ENCODE results near the gene SPNS2.
A peak's percentile ranks its signal among the peaks of the same experiment; 100 is the strongest.

SPNS2 gene

DNA sequence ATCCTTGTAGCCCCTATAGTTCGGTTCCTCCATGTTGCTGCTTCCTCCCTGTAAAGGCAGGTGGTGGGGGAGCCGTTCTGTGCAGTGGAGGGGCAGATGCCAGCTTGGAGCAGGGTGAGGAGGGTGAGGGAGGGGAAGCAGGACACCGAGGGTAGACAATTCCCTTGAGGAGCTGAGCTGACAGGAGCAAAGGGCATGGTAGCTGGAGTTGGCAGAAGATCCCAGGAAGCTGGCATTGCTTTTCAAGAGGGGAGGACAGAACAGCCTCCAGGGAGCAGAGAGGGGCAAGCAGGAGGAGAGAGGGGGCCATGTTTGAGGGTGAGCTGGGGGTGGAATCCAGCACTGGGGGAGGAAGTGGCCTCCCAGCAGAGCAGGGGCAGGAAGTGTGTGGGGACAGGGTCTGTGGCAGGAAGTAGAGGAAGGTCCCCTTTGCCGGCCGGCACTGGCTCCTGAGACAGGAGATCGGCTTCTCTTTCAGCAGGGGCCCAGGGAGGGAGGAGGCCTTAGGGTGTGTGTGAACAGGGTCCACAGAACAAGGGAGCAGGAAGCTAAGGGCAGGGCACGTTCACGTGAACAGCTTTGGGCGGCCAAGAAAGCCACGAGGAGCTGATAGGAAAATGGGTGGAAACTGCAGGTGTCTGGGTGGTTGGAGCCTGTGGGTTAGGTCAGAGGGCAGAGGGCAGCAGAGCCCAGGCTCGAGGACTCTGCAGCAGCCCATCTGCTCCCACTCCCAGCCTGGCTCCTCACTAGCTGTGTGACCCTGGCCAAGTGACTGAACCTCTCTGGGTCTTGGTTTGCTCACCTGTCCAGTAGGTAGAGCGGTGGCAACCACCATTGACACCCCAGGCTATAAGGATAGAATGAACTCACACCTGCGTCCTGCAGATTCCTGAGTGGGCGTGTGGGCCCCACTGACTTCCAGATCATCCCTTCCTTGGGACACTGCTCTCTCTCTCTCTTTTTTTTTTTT, 17.5 kb upstream of the SPNS2 start:
- no peak for DNase-seq

DNA sequence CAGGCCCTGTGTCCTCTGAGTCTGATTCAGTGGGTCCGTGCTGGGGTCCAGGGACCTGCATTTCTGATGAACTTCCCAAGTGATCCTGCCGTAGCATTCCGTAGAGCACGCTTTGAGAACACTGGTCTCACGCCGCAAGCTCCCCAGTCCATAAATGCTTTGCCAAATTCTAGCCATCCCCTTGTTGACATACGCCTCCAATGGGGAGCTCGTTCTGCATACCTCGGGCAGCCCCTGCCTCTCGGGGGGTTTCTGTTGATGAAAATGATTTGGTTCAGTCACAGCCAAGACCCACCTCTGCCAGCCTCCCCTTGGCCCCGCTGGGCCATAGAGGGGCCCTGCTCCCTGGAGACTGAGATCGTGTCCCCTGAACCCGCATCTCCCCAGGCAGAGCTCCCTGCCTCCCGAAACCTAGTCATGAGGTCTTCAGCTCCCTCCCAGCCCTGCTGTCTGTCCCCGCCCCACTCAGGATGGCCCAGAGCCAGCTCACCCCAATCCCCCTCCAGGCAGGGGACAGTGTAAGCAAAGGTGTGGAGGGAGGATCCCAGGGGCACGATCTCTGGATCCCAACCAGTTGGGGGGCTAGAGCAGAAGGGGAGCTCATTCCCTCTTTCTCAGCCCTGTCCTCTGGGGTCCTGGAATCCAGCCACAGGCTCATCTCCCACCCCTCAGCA, 16.2 kb upstream of the SPNS2 start:
- DNase-seq: no peak

DNA sequence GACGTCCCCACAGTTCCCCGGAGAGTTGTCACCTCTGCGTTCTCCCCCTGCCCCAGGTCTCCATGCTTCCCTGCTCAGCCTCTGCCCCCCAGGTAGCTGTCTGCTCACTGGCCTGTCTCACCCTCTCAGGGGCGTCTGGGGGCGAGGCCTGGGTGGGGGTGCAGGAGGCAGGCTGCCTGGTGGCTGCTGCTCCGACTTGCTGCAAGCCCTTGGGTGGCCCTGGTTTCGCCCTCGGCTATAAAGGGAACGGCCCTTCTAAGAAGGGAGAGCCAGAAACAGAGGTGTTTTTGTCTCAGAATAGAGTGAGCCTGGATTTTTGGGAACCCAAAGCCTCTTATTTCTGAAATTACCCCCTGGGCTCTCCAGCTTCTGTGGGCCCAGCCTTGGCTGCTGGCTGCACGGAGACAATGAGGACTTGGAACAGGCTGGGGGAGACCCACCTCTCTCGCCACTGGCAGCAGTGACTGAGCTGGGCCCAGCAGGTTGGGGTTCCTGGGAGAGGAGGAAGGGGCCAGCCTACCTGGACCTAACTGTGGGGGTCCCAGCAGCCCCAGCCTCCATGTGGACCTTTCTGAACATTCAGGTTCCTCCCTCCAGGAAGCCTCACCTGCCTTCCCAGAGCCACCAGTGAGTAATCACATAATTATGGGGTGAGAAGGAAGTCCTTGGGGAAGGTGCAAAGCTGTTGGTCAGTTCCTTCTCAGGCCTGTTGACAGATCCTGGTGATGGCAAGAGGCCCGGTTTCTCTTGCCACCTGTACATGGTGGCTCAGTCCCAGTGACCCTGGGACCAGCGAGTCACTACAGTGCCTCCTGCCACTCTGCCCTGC, 15.5 kb upstream of the SPNS2 start:
- no peak for DNase-seq

DNA sequence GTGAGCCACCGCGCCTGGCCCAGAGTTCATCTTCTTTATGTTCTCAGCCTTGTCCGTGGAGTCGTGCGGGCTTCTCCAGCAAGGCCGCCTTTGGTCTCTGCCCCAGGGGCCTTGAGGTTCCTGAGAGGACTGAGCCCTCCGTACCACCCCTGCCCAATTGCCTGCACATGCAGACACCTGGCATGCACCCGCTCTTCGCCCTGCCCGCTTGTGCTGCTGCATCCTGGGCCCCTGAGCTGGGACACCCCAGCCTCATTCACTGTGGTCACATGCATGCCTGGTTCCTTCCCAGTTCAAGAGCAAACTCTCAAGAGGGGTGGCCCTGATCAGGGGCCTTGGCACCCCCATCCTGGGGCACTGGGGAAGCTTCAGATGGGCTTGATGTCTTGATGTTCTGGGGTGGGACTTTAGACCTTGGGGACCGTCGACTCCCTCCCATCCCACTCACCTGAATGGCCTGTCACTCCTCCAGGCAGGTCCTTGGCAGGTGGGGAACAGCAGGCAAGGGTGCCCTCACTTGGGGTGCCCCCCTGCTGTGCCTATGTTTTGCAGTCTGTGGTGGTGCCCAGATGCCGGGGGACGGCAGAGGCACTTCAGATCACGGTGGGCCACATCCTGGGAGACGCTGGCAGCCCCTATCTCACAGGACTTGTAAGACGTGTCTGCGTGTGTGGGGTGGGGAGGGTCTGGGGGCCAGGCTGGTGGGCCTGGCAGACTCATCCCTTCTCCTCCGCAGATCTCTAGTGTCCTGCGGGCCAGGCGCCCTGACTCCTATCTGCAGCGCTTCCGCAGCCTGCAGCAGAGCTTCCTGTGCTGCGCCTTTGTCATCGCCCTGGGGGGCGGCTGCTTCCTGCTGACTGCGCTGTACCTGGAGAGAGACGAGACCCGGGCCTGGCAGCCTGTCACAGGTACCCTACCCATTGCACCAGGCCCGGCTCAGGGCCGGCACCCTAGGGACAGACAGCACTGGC, 12.7 kb upstream of the SPNS2 start:
- DNase-seq: no peak

DNA sequence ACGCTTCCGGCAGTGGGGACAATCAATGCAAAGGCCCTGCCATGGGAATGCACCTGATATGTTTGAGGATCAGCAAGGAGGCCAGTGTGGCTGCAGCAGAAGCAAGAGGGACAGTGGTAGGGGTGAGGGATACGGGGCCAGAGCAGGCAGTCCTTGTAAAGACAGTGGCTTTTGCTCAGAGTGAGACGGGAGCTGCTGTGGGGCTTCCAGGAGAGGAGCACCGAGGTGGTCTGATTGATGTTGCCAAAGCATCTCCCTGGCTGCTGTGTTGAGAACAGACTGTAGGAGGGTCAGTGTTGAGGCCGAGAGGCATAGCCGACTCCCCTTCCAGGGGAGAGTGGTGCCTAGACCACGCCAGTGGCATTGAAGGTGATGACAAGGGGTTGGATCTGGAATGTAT, 11.4 kb upstream of the SPNS2 start:
- no peak for DNase-seq

DNA sequence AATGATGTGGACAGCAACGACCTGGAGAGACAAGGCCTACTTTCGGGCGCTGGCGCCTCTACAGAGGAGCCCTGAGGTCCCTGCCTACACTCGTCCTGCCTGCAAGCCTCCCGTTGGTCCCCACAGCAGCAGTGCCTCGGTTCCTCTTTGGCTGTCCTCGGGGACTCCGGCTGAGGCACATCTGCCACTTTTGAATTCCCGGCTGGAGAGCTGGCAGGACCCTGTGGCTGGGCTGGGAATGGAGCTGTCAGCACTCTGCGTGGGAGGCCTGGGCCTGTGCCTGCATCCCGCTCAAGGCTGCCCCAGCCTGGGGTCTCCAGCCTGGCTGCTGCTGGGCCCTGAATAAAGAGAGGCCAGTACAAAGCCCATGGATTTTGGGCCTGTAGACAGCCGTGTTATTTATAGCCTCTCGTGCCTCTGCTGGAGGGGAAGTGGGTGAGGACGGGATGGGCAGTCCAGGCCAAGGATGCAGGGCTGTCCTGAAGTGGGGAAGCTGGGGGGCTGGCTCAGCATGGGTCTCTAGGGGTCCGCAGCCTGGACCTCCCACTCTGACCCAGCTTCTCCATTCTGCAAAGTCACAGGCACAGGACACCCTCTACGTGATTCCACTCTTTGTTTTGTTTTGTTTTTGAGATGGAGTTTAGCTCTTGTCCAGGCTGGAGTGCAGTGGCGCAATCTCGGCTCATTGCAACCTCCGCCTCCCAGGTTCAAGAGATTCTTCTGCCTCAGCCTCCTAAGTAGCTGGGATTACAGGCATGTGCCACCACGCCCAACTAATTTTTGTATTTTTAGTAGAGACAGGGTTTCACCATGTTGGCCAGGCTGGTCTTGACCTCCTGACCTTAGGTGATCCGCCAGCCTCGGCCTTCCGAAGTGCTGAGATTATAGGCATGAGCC, 10.6 kb upstream of the SPNS2 start:
- DNase-seq: no peak

DNA sequence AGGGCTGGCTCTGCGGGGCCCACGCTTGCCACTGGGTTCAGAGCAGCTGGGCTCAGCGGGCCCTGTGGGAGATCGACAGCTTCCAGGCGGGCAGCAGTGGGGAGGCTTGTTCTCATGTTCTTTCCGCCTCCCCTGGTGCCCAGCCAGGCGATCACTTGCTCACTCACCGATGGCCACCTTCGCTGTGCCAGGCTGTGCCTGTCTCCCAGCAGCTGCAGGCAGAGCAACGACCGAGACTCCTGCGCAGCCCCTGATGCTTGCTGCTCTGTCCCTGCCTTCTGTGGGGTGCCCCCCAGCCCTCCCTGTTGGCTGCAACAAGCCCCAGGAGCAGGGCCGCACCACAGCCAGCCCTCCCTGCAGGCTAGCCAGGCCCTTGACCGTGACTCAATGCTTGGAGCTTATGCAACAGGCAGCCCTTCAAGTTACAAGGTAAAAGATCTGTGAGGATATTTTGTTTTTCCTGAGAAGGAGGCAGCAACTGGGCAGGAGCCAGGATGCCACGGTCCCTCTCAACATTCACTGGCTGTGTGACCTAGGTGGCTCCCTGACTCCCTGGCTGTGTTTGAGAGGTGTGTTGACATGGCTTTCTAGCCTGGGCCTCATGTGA, 9.6 kb upstream of the SPNS2 start:
- DNase-seq: no peak

DNA sequence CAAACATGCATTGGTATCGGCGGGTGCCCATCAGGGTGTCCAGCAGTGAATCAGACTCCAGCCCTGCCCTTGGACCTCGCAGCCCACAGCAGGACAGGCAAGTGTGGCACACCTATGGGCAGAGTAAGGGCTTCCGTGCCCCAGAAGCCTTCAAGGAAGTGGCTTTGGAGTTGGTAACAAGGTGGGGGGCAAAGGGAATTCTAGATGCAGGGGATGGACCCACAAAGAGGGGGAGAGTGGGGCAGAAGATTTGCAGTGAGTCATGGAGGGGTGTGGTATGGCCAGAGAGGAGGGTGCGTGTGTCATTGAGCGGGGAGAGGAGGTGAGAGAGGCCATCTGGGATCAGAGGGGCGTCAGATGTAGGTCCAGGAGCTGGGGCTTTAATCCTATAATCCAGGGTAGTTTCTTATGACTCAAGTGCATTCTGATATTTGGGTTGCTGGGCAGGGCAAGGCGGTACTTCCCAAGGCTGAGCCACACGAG, 8.5 kb upstream of the SPNS2 start:
- DNase-seq: no peak

DNA sequence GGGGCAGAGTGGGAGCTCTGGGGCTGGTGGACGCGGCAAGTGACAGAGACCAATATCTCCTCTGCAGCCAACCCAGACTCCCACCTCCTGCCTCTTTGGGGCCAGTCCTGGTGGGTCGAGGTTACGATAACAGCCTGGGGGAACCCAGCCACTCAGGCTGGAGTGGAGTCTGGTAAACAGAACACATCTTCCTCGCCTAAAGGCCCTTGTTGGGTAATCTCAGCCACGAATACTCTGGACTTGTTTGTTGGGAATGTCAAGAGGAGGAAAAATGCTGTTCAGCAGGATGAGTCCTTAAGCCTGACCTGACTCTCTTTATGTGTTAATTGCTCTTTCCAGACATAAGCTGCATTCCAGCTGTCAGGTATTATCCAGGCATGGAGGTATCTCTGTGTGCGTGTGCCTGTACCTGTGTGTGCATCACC, 8.0 kb upstream of the SPNS2 start:
- DNase-seq: no peak

DNA sequence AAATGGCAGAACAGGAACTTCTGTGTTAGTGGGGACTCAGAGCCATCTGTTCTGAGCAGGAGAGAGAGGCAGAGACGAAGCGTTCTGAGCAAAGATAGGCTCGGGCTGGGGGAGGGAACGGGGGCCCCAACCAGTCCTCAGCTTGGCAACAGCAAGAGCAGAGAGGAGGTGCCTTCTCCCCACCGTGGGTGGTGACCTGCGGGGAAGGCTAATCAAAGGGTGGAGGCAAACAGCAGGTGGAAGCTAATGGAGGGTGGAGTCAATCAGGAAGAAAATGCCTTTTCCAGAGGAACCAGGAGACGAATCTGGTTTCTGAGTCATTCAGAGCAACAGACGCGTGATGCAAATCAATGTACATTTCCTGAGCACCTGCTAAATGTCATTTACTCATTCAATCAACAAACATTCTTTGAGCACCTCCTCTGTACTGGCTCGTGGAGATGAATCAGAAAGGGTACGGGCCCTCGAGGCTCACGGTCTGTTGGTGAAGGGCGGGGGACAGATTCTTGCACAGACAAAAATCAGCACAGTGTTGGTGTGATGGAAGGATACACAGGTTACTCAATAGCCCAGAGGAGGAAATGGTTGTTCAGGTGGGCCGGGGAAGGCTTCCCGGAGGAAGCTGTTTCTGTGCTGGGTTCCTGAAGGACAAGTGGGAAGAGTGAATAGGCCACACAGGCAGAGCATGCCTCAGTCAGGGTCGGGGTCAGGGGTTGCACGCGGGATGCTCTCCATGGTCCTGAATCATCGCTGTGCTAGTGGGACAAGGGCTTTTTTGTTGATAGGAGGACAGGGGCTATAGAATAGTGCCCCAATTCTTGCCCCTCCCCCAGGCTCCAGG, 5.7 kb upstream of the SPNS2 start:
- no peak for DNase-seq

DNA sequence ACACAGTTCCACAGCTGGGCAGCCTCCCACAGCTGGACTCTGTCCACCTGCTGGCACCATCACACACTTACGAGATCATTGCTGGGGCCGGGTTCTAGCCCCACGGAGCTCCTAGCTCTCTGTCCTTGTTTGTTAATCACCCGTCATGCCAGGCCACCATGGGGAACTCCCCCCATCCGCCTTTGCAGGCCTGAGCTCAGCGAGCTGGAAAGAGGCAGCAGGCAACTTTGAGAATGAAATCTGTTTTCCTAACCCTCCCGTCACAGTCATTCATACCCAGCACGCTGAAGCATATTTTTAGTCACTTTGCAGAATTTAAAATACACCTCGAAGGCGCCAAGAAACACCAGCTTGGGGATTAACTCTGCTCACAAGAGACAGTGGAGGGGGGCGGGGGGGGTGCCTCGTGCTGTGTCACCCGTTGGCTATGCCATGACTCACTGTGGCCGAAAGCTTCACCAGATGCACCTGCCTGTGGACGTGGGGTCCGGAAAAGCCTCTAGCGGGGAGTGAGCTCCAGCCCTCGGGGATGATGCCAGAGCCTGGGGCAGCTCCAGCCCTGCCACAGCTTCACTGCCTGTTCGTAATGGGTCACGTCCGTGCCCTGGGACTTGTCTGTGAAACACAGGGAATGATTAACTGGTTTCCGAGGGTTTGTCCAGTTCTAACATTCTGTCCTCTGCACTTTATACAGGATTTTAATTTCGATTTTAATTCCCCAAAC, 1.4 kb upstream of the SPNS2 start:
- DNase-seq: peak; percentile 29

DNA sequence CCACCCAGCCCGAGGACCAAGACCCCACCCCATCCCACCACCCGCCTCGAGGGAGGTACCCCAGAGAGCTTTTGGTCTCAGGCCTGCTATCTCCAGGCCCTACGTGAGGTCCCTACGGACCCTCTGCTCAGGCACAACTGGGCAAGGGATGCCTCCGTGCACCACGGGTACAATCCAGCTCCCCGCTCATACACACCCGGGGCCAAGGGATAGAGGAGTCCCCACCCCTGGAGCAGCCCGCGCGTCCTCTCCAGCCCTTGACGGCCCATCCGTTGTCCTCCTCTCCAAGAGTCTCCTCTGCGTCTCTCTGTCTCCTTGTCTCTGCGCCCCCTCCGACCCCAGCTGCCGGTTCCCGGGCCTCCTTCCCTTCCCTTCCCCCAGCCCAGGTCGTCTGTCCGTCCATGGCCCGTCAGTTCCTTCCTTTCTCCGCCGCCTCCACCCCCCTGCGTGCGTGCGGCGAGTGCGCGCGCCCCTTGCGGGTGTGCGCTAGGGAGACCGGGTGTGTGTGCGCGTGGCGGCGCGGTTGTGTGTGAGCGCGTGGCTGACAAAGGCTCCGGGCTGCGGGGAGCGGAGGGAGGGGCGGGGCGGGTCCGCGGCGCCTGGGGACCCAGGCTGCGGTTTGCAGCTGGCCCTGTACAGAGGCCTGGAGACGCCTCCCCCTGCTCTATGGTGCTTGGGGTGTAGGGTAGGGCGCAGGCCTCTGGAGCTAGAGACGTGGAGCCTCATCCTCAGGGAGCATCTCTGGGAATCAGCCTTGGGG, 930 bp downstream of the SPNS2 start:
- DNase-seq: peak; percentile 2

DNA sequence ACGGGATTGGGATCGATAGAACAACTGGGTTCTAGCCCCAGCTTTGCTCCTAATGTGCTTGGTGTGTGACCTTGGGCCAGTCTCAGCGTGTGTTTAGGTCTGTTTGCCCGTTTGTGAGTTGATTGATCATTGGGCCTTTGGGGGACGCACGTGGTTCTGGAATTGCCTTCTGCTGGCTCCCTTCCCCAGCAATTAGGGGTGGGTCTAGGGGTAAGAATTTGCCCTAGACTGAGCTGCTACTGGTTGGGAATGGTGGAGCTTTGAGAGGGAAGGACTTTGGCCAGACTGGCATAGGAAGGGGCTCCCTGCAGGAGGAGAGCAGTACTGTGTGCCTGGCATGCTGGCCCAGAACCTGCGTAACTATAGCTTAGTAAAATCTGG, 1.5 kb downstream of the SPNS2 start:
- no peak for DNase-seq

DNA sequence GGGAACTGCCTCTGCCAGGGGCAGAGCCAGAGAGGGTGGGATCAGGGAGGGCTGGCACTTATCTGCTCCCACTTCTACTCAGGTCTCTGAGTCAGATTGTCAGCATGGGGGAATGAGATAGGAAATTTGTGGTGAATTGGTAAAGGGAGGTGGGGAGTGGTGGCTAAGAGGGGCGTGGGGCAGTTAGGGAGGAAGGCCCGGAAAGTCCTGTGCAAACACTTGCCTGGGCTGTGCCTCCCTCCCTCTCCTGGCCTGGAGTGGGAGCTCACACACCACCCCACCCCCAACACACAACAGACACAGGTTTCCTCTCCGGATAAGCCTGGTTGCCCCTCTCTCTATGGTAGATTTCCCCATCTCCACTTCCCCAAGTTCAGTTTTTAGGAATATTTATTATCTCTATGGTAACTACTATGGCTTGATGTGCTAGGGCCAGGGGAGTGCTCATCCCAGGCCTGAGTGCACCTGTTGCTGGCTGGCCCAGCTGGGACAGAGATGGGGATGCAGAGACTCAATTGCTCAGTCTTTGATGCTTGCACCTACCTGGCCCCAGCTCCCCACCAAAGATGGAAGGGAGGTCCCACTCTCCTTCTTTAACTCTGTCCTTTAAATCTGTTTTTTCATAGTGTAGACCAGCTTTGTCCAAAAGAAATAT, 2.7 kb downstream of the SPNS2 start:
- DNase-seq: no peak

DNA sequence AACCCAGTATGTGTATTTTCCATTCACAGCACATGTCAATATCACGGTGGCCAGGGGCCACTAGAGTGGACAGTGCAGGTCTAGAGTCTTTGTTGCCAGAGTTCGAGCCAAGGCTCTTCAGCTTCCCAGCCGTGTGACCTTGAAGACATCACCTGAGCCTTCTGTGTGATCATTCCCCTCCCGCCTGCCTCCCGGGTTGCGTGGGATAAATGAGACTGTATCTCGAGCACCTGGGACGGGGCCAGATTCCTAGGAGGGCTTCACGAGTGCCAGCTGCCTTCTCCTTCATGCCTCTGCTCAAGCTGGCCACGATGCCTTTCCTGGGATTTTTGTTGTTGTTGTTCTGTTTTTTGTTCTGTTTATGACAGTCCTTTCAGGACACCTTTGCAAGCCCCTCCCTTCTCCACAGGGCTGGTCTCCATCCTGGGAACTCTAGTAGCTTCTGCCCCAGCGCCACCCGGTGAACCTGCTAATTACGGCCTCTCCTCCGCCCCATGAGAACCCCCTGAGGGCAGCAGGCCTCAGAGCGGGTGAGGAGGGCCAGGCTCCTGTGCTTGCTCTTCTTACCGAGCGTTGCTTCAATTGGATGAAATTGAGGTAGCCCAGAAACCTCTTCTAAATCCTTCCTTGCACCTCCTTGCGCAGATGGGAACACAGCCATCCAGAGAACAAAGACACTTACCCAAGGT, 3.9 kb downstream of the SPNS2 start:
- DNase-seq: no peak

DNA sequence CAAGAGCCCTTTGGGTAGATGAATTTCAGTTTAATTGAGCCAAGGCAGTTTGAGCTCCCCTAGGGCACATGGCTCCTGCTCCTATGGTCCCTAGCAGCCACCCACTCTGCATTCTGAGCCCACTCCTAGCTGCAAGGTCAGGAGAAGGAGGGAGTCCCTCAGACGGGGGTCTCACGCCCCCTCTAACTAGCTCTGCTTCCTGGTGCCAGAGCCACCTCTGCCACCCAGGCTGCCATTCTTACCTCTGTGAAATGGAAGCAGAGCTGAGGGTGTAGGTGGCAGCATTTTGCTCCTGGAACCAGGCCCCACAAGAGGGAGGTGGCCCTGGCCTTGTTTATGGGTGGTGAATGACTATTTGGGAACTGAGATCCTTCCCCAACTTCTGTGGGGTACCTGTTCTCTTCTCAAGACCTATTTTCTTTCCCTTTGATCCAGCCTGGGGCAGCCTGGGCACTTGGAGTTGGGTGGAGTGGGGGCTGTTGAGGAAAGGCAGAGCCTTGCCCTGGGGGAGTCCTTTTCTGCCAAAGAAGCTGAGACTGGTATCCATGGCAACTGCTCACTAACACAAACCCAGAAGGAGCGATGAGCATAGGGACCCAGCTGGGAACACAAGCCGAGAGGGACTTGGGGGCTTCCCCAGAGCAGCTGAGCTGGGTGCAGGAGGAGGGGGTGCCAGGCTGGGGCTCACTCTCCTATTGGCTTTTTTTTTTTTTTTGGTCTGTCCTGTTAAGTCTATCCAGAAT, 4.8 kb downstream of the SPNS2 start:
- DNase-seq: no peak

Measured in HCEC 1CT (cell line).